SHP77 (cell line): ENCODE results near the gene IL6R.
A peak's percentile ranks its signal among the peaks of the same experiment; 100 is the strongest.
"Not testable (repeated sequence)": the region's sequence is repeated elsewhere in the genome, so short reads cannot be mapped to it uniquely, and the experiment has no call there.

ENCODE experiments used
- DNase-seq, 2 experiments: peaks; one replicate each; lab custom pipeline; 2025; lab: John Stamatoyannopoulos, UW

The IL6R gene

GRCh38 chr1:154406886-154407197, 1.7 kb downstream of the IL6R start:
- DNase-seq = no peak

GRCh38 chr1:154407198-154408091, 2.3 kb downstream of the IL6R start:
- DNase-seq = no peak

GRCh38 chr1:154408174-154408777, 3.1 kb downstream of the IL6R start:
- DNase-seq = no peak

- DNase-seq = no peak
Measured at GRCh38 chr1:154410185-154410827, 5.2 kb downstream of the IL6R start.

- DNase-seq = no peak
Measured at GRCh38 chr1:154411525-154411924, 6.4 kb downstream of the IL6R start.

- DNase-seq = no peak
Measured at GRCh38 chr1:154413177-154413783, 8.1 kb downstream of the IL6R start.

GRCh38 chr1:154414606-154415005, 9.5 kb downstream of the IL6R start:
- DNase-seq = no peak

- no peak for DNase-seq
Measured at GRCh38 chr1:154416471-154417337, 11.6 kb downstream of the IL6R start.

GRCh38 chr1:154417338-154417608, 12.1 kb downstream of the IL6R start:
- no peak for DNase-seq

- DNase-seq = peak; percentile 81 to 90
Measured at GRCh38 chr1:154418062-154418921, 13.1 kb downstream of the IL6R start.

GRCh38 chr1:154418923-154419619, 13.9 kb downstream of the IL6R start:
- DNase-seq = no peak

GRCh38 chr1:154419620-154420571, 14.8 kb downstream of the IL6R start:
- DNase-seq = peak; percentile 44 to 88

- DNase-seq = no peak
Measured at GRCh38 chr1:154420961-154421924, 16.1 kb downstream of the IL6R start.

GRCh38 chr1:154422049-154422448, 16.9 kb downstream of the IL6R start:
- not testable (repeated sequence) for DNase-seq

- DNase-seq = no peak
Measured at GRCh38 chr1:154422521-154422920, 17.4 kb downstream of the IL6R start.

GRCh38 chr1:154423304-154423987, 18.3 kb downstream of the IL6R start:
- no peak for DNase-seq

- DNase-seq = no peak
Measured at GRCh38 chr1:154423988-154424326, 18.8 kb downstream of the IL6R start.

- DNase-seq = no peak
Measured at GRCh38 chr1:154425172-154425571, 20.0 kb downstream of the IL6R start.
